ENCODE results near the gene DYNC1I1. TPM values are rescaled to one million over a fixed set of nuclear protein-coding genes. Genes with fewer than 3 reads are reported as not detected.

Gene DYNC1I1
- total RNA-seq, 1 experiment from 2014 or later: 3.2 TPM

- TF ChIP-seq CTCF (conservative IDR thresholded peaks at IDR 0.05): no peak
- no peak overlapping the region for H3K27ac Mint-ChIP-seq
Measured at GRCh38 chr7:95820778-95821177, 48.4 kb downstream of the DYNC1I1 start.

More at GRCh38 chr7:95820778-95821177, 48.4 kb downstream of the DYNC1I1 start:
- no peak overlapping the region for H3K14ac ChIP-seq (ENCODE audit: insufficient read depth, low read length)
- H3K23ac ChIP-seq (ENCODE audit: insufficient read length, low read depth, low read length): no peak overlapping the region
- H3K18ac ChIP-seq (ENCODE audit: insufficient read length, low read depth, low read length): no peak overlapping the region
- H2BK15ac ChIP-seq (ENCODE audit: low read depth, low read length): no peak overlapping the region
- no peaks in the 10 kb centered on the region for H3K27me3 ChIP-seq (ENCODE audit: insufficient read depth, low read length)
- no peaks in the 10 kb centered on the region for H4K20me1 ChIP-seq (ENCODE audit: control insufficient read depth, insufficient read depth, insufficient read length)
- H3K23me2 ChIP-seq (ENCODE audit: insufficient read length, low read depth, low read length, poor library complexity, severe bottlenecking): no peaks in the 10 kb centered on the region
- no peaks in the 10 kb centered on the region for H3K4me1 ChIP-seq (ENCODE audit: insufficient read depth, low read length)
- H4K8ac ChIP-seq (replicated peaks; ENCODE audit: insufficient read length, low read depth, low read length): no peak overlapping the region
- Mint-ChIP-seq H3K36me3 (ENCODE audit: insufficient read depth in 1 of 3, low read depth in 3 of 3) (no peaks in the 10 kb centered on the region), H3K9me3 (no peaks in the 10 kb centered on the region), H3K27me3 (ENCODE audit: low read depth) (no peaks in the 10 kb centered on the region), H3K4me3 (no peak overlapping the region), H3K4me1 (peaks cover 13 to 14% of the 10 kb centered on the region in 2 experiments)
- H4K5ac ChIP-seq (ENCODE audit: insufficient read length, low read depth, low read length): no peak overlapping the region
- no peaks in the 10 kb centered on the region for H3K79me1 ChIP-seq (ENCODE audit: insufficient read depth, low read depth, low read length, poor library complexity, severe bottlenecking)
- H3K56ac ChIP-seq (ENCODE audit: insufficient read length, low read depth, low read length): no peak overlapping the region
- H3K9me3 ChIP-seq (ENCODE audit: control insufficient read depth, low read depth, low read length): no peaks in the 10 kb centered on the region
- DNase-seq: no peak
- H3K27ac ChIP-seq (ENCODE audit: insufficient read length, low read depth, low read length): no peak overlapping the region
- no peak overlapping the region for H4K91ac ChIP-seq (ENCODE audit: insufficient read length, low read depth, low read length)
- no peaks in the 10 kb centered on the region for H3K79me2 ChIP-seq (ENCODE audit: insufficient read depth, low read length)
- WGBS (ENCODE audit: extremely low coverage, insufficient read length, low lambda C conversion rate): no CpG with 5 or more reads among the region's 7 CpGs
- H3K4me2 ChIP-seq (ENCODE audit: insufficient read depth, insufficient read length, low read length): no peak overlapping the region
- H2BK12ac ChIP-seq (ENCODE audit: insufficient read length, low read depth, low read length): no peak overlapping the region
- H2BK20ac ChIP-seq (ENCODE audit: low read depth, low read length, poor library complexity, severe bottlenecking): no peak overlapping the region
- H2BK5ac ChIP-seq (ENCODE audit: insufficient read length, low read length): no peak overlapping the region
- no peak overlapping the region for H3T11ph ChIP-seq (ENCODE audit: low read length)
- H3K4ac ChIP-seq (ENCODE audit: low read depth, low read length): no peak overlapping the region
- H2AFZ ChIP-seq (ENCODE audit: low read length): no peak overlapping the region
- H2BK120ac ChIP-seq (ENCODE audit: low read depth, low read length, poor library complexity, severe bottlenecking): no peak overlapping the region
- no peak overlapping the region for H3K9ac ChIP-seq (ENCODE audit: extremely low read depth, insufficient read length, low read length)
- no peak overlapping the region for H2AK5ac ChIP-seq (ENCODE audit: insufficient read length, low read length)
